Neural cell (in vitro differentiated cells): ENCODE data around the gene MANF. TPM values are rescaled to one million over a fixed set of nuclear protein-coding genes. Genes with fewer than 3 reads are reported as not detected.
A peak's percentile ranks its signal among the peaks of the same experiment; 100 is the strongest.
"Not testable (repeated sequence)": the region's sequence is repeated elsewhere in the genome, so short reads cannot be mapped to it uniquely, and the experiment has no call there.

ENCODE experiments used
- H2AFZ ChIP-seq: fragments of 200-600, 300-800 bp; sonication (generic), shearing (Covaris generic); 2 replicates; pipeline ENCODE4 v1.6.0; 2014; ENCODE audit warnings: low read depth, mild to moderate bottlenecking, antibody characterized with exemption, low read length, moderate library complexity
- H3F3A ChIP-seq: fragments of 200-600 bp; shearing (Covaris generic); 2 replicates; pipeline ENCODE4 v1.6.1; 2016; ENCODE audit warnings: mild to moderate bottlenecking, moderate library complexity, mixed read lengths, antibody characterized with exemption, low read length; ENCODE audit not compliant: insufficient read depth, poor library complexity, severe bottlenecking
- H3K27ac ChIP-seq: fragments of 200-600, 300-800 bp; sonication (generic), shearing (Covaris generic); 2 replicates; pipeline ENCODE4 v1.5.1; 2014; ENCODE audit warnings: mild to moderate bottlenecking, low read length, moderate library complexity
- H3K27me3 ChIP-seq: fragments of 300-800, 200-600 bp; sonication (generic), shearing (Covaris generic); 2 replicates; pipeline ENCODE4 v1.6.0; 2014; ENCODE audit warnings: mild to moderate bottlenecking, low read depth, low read length, moderate library complexity; ENCODE audit not compliant: insufficient read depth
- H3K36me3 ChIP-seq: fragments of 300-800, 200-600 bp; sonication (generic), shearing (Covaris generic); 2 replicates; pipeline ENCODE4 v1.5.1; 2014; ENCODE audit warnings: mild to moderate bottlenecking, antibody characterized with exemption, low read length, moderate library complexity; ENCODE audit not compliant: insufficient read depth
- H3K4me2 ChIP-seq: fragments of 300-800, 200-600 bp; sonication (generic), shearing (Covaris generic); 2 replicates; pipeline ENCODE4 v1.6.0; 2014; ENCODE audit warnings: mild to moderate bottlenecking, low read length
- H3K4me3 ChIP-seq: fragments of 300-800, 200-600 bp; sonication (generic), shearing (Covaris generic); 2 replicates; pipeline ENCODE4 v1.5.1; 2014; ENCODE audit warnings: mild to moderate bottlenecking, low read length, moderate library complexity
- H3K79me2 ChIP-seq: fragments of 200-600 bp; shearing (Covaris generic); replicated peaks from 2 replicates; pipeline ENCODE4 v1.6.0; 2014; ENCODE audit warnings: mild to moderate bottlenecking, low read length, moderate library complexity; ENCODE audit not compliant: insufficient read depth
- H3K9ac ChIP-seq: fragments of 300-800, 200-600 bp; sonication (generic), shearing (Covaris generic); 2 replicates; pipeline ENCODE4 v1.6.1; 2016; ENCODE audit warnings: mild to moderate bottlenecking, low read length, mixed read lengths
- H3K9me2 ChIP-seq: fragments of 200-600 bp; shearing (Covaris generic); 2 replicates; pipeline ENCODE4 v1.6.1; 2016; ENCODE audit warnings: mild to moderate bottlenecking, low read length, mixed read lengths; ENCODE audit not compliant: insufficient read depth
- H3K9me3 ChIP-seq: fragments of 200-600, 300-800 bp; sonication (generic), shearing (Covaris generic); 2 replicates; pipeline ENCODE4 v1.6.1; 2016; ENCODE audit warnings: mild to moderate bottlenecking, mixed run types, low read length, moderate library complexity, mixed read lengths
- H4K20me1 ChIP-seq: fragments of 200-600 bp; shearing (Covaris generic); 2 replicates; pipeline ENCODE4 v1.6.1; 2016; ENCODE audit warnings: mild to moderate bottlenecking, mixed run types; ENCODE audit not compliant: insufficient read depth
- CTCF ChIP-seq: fragments of 450-650 bp; IDR thresholded peaks from 2 replicates; pipeline ENCODE4 v1.5.1; 2014; ENCODE audit warnings: antibody characterized with exemption, mild to moderate bottlenecking, moderate library complexity; ENCODE audit not compliant: poor library complexity, severe bottlenecking
- EP300 ChIP-seq: fragments of 450-650 bp; conservative IDR thresholded peaks from 2 replicates; pipeline ENCODE4 v1.6.1; 2014; ENCODE audit warnings: antibody characterized with exemption, mild to moderate bottlenecking, moderate library complexity; ENCODE audit not compliant: poor library complexity, severe bottlenecking
- EZH2 ChIP-seq: fragments of 200-600, 300-800 bp; shearing (Covaris generic), sonication (generic); IDR thresholded peaks from 2 replicates; pipeline ENCODE4 v1.6.1; 2014; ENCODE audit warnings: antibody characterized with exemption, low read length, borderline replicate concordance, mild to moderate bottlenecking; ENCODE audit not compliant: insufficient read depth, poor library complexity, severe bottlenecking
- MXI1 ChIP-seq: fragments of 450-650 bp; conservative IDR thresholded peaks from 2 replicates; pipeline ENCODE4 v1.6.1; 2014; ENCODE audit warnings: antibody characterized with exemption, mild to moderate bottlenecking; ENCODE audit not compliant: poor library complexity, severe bottlenecking
- POLR2AphosphoS5 ChIP-seq: IDR thresholded peaks from 2 replicates; pipeline ENCODE4 v1.6.1; 2012
- RAD21 ChIP-seq: fragments of 450-650 bp; conservative IDR thresholded peaks from 2 replicates; pipeline ENCODE4 v1.6.1; 2014; ENCODE audit warnings: antibody characterized with exemption, mild to moderate bottlenecking, moderate library complexity
- REST ChIP-seq: IDR thresholded peaks from 2 replicates; pipeline ENCODE4 v1.6.1; 2012; ENCODE audit warnings: borderline replicate concordance
- SMC3 ChIP-seq: fragments of 450-650 bp; conservative IDR thresholded peaks from 2 replicates; pipeline ENCODE4 v1.6.1; 2014; ENCODE audit warnings: antibody characterized with exemption, mild to moderate bottlenecking, moderate library complexity; ENCODE audit not compliant: poor library complexity
- TAF1 ChIP-seq: IDR thresholded peaks from 2 replicates; pipeline ENCODE4 v1.6.1; 2012; ENCODE audit warnings: low read depth
- polyA plus RNA-seq: library from polyadenylated mRNA; depleted of rRNA; stranded (reverse); fragments of >200 nt; gene quantifications from 2 replicates; pipeline ENCODE4 v1.2.3, GENCODE V29; 2014

MANF gene
- polyA plus RNA-seq, 1 donor from 2014 or later: 77.3 TPM

DNA sequence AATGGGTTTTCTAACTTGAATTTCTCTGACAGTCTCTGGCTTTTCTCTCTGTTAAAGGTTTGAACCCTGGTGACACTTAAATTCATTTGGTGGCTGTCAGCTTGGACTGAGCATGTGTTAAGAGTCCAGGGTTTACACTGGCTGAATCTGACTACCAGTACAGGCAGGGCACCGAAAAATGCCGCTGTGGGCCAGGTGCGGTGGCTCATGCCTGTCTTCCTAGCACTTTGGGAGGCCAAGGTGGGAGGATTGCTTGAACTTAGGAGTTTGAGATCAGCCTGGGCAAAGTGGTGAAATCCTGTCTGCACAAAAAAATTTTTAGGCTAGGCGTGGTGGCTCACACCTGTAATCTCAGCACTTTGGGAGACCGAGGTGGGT is 1.8 kb downstream of the MANF start:
- peaks cover 5% of the 10 kb centered on the region for H3F3A ChIP-seq
- no peaks in the 10 kb centered on the region for H3K9me2 ChIP-seq
- H3K27ac ChIP-seq: no peak overlapping the region
- H3K9ac ChIP-seq: no peak overlapping the region
- H2AFZ ChIP-seq: no peak overlapping the region
- H3K36me3 ChIP-seq: no peaks in the 10 kb centered on the region
- H4K20me1 ChIP-seq: no peaks in the 10 kb centered on the region
- H3K27me3 ChIP-seq: no peaks in the 10 kb centered on the region
- peaks cover 26% of the 10 kb centered on the region for H3K79me2 ChIP-seq
- no peaks in the 10 kb centered on the region for H3K9me3 ChIP-seq
- no peak for TF ChIP-seq EP300
- TF ChIP-seq SMC3: no peak
- TF ChIP-seq REST: no peak
- TF ChIP-seq MXI1: no peak
- no peak for TF ChIP-seq EZH2
- no peak for TF ChIP-seq TAF1
- no peak for TF ChIP-seq POLR2AphosphoS5
- TF ChIP-seq CTCF: no peak
- TF ChIP-seq RAD21: no peak
- peak overlapping the region; percentile 95 for H3K4me3 ChIP-seq
- peak overlapping the region; percentile 98 for H3K4me2 ChIP-seq

GRCh38 chr3:51387281-51387680 is 2.2 kb downstream of the MANF start:
- H2AFZ ChIP-seq, H3K9me3 ChIP-seq, H3K4me2 ChIP-seq, H3K27ac ChIP-seq, H3K27me3 ChIP-seq, H4K20me1 ChIP-seq, H3K36me3 ChIP-seq, H3F3A ChIP-seq, H3K9ac ChIP-seq, H3K9me2 ChIP-seq: not testable (repeated sequence)
- Histone ChIP-seq H3K79me2 (peaks cover 30% of the 10 kb centered on the region), H3K4me3 (peak overlapping the region; percentile 95)

GRCh38 chr3:51388286-51389029 is 3.4 kb downstream of the MANF start:
- peaks cover 38% of the 10 kb centered on the region for H3K79me2 ChIP-seq
- no peak overlapping the region for H3K9ac ChIP-seq
- H4K20me1 ChIP-seq: no peaks in the 10 kb centered on the region
- peak overlapping the region; percentile 95 for H3K4me3 ChIP-seq
- peaks cover 5% of the 10 kb centered on the region for H3F3A ChIP-seq
- H3K27ac ChIP-seq: no peak overlapping the region
- no peak overlapping the region for H2AFZ ChIP-seq
- peaks cover 14% of the 10 kb centered on the region for H3K36me3 ChIP-seq
- TF ChIP-seq POLR2AphosphoS5: no peak
- no peak for TF ChIP-seq EP300
- TF ChIP-seq RAD21: no peak
- no peak for TF ChIP-seq TAF1
- no peak for TF ChIP-seq EZH2
- no peak for TF ChIP-seq SMC3
- TF ChIP-seq CTCF: peak; percentile 14
- no peak for TF ChIP-seq MXI1
- peak overlapping the region; percentile 3 for H3K4me2 ChIP-seq
- H3K9me3 ChIP-seq: no peaks in the 10 kb centered on the region
- no peaks in the 10 kb centered on the region for H3K9me2 ChIP-seq
- H3K27me3 ChIP-seq: no peaks in the 10 kb centered on the region
